Inflammatory macrophage treated with lipopolysaccharide for 1 hour (primary cell): ENCODE measurements around the gene BCL6B.
"Not testable (repeated sequence)": the region's sequence is repeated elsewhere in the genome, so short reads cannot be mapped to it uniquely, and the experiment has no call there.

Experiments used
- DNase-seq, 2 donors: peaks; one replicate each; pipeline ENCODE4 v3.0.0-alpha.2; 2020 to 2022

BCL6B gene

DNA sequence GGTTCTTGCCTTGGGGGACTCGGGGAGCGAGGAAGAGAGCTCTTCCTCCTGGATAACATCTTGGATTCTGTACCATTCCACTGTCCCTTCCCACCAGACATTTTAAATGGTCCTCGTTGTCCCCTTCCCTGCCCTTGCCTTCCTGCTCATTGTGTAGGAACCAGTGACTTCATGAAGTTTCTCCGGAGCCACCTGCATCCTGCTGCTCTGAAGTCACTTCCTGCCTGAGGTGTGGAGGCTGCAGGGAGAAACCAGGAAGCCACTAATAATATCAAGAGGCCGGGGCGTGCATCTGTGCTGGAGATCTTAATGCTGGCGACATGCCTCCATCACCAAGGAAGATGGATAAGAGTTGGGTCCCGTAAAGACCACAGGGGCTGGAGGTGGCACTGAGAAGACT is 6.8 kb downstream of the BCL6B start:
- DNase-seq = peak in 1 of 2 donors; percentile 63

DNA sequence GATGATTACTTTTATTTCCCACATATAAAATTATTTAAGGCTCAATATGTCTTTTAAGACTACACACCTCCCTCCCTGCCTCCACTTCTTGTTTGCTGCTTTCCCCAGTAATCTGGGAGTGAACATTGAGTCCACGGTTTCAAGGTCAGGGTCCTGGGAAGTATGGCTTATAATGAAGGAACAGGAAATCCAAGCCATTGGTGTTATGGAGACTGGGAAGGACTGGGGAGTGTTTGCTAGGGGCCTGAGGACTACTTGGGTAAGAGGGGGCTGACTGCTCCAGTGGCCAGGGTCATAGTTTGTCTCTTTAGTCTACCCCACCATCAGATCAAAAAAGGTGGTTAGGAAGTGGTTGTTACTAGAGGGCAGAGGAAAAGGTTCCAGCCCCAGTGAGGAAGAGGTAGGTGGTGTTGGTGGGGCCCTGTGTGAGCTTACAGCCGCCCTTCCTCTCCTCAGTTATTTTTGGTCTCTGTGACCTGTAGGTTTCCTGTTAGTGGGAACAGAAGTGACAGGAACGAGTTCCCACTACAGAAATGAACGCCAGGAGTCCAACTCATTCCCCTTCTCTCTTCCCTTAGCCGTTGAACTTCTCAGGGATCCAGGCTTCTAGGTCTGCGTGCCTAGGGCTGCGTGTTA is 12.2 kb downstream of the BCL6B start:
- no peak for DNase-seq

DNA sequence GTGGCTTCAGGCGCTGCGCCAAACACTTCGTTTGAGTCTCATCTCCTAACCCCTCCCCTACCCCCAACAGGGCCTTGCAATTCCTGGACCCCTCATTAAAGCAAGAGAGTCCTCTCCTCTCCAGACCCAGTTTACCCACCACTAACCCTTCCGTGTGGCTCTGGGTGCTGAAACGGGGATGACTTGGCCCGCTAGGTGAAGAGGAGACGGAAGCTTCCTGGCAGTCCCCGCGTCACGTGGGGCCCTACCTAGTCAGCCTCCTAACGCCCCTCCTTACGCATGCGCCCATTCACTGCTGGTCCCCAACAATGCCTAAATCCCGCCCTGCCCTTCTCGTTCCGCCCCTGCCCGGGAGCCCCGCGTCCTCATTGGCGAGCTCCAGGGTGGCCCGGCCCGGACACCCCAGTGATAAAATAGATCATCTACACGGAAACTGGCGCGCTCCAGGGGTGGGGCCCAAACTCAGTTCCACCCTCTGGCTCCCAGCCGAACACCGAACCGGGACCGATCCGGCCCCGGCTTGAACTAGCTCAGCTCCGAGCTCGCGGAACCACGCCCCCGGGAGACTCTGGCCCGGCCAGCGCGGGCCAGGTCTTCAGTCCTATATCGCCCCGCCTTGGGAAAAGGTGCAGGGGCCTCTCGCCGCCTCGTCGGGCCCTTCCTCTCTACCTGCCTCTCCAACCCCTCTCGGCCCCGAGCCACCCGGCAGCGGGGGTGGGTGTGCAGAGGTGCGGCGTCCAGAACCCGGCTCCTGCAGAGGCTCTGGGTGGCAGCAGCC is 12.9 kb downstream of the BCL6B start, which contains the start of gene SLC16A13:
Gene SLC16A13, plus strand, starts transcription at position 425 of the 778 bp plus-strand sequence. CDS start 368 bp downstream, outside the sequence.
- DNase-seq = peak; percentile 96 to 97

DNA sequence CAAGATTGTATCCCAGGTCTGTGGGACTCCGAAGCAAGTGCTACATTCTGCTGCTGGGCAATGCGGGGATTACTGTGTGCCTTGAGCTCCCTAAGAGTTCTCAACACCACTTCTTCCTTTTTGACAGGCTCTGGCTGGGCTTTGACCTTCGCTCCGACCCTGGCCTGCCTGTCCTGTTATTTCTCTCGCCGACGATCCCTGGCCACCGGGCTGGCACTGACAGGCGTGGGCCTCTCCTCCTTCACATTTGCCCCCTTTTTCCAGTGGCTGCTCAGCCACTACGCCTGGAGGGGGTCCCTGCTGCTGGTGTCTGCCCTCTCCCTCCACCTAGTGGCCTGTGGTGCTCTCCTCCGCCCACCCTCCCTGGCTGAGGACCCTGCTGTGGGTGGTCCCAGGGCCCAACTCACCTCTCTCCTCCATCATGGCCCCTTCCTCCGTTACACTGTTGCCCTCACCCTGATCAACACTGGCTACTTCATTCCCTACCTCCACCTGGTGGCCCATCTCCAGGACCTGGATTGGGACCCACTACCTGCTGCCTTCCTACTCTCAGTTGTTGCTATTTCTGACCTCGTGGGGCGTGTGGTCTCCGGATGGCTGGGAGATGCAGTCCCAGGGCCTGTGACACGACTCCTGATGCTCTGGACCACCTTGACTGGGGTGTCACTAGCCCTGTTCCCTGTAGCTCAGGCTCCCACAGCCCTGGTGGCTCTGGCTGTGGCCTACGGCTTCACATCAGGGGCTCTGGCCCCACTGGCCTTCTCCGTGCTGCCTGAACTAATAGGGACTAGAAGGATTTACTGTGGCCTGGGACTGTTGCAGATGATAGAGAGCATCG is 15.4 kb downstream of the BCL6B start:
- DNase-seq = no peak

DNA sequence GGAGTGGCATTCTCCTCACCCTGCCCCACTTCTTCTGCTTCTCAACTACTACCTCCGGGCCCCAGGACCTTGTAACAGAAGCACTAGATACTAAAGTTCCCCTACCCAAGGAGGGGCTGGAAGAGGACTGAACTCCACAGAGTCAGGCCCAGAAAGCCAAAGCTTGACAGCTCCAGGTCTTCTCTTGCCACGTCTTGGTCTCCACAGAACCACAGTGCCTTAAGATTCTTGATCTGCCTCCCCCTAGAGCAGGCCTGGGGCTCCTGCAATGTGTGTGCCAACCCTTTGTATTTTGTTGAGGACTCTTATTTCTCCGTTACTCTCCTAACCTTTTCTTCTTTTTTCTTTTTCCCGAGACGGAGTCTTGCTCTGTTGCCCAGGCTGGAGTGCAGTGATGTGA is 17.0 kb downstream of the BCL6B start:
- DNase-seq = no peak

DNA sequence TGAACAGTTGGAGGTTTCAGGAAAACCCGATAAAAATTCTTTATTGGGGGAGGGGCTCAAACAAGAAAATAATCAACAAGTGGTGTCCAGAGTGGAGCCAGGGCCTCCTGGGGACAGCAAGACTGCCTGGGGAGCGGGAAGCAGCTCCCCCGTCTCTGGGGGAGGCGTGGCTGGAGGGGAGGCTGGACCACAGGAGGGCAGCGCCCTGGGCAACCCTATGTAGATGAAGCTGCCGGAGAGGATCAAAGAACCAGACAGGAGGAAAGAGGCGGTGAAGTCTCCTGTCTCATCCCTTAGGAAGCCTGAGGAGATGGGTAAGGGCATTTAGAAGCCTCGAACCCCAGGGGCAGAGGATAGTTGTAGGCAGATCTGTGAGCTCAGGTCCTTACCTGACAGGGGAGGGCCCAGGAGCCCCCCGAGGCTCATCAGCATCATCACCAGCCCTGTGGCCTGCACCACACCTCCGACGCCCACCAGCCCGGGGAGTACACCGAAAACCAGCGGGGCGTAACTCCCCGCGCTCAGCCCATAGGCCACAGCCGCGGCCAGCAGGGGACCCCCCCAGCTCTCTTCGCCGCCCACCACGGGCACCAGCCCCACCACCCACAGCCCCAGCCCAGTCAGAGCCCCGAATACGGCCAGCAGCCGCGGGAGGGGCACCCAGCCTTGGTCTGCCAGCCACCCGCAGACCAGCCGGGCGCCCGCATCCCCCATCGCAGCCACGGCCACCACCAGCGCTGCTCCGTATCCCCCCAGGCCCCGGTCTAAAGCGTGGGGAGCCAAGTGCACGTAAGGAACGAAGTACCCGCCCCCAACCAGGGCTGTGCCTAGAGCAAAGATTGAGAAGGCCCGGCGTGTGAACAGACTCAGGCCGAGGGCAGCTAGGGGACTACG is 19.0 kb downstream of the BCL6B start:
- no peak for DNase-seq

DNA sequence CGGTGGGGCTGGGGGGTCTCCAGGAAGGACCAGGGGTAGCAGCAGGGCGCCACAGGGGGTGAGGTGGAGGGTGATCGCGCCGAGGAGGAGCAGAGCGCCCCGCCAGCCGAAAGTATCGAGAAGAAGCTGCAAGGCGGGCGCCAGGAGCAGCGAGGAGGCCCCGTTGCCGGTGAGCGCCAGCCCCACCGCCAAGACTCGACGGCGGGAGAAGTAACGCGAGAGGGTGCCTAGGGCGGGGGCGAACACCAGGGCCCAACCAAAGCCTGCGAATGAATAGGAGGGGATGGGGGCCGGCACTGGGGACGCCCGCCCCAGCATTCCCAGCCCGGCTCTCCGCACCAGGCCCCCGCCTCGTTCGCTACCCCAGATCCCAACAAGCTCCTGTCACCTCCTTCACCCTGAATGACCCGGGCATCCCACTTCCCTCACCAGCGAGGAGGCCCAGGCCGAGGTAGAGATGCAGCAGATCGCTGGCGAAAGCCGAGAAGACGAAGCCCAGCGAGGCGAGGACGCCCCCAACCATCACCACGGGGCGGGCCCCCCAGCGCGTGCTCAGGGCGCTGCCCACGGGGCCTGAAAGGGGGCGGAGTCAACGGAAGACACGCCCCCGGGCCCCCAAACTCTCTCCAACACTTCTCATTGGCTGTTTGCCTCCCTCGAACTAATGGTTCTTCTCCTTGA is 19.8 kb downstream of the BCL6B start:
- no peak for DNase-seq

DNA sequence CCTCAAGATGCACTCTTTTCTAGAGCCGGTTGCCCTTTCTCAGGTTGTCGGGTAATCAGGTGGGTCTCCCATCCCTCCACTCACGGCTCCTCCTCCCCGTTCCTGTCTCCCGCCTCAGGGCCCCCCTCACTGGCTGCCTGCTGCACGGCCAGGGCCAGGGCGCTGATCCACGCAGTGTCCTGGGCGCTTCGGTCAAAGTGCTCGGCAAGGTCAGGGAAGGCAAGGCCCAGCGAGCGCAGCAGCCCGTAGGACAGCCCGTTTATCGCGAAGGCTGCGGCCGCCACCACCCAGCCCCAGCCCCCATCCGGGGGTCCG is 20.3 kb downstream of the BCL6B start:
- no peak for DNase-seq

DNA sequence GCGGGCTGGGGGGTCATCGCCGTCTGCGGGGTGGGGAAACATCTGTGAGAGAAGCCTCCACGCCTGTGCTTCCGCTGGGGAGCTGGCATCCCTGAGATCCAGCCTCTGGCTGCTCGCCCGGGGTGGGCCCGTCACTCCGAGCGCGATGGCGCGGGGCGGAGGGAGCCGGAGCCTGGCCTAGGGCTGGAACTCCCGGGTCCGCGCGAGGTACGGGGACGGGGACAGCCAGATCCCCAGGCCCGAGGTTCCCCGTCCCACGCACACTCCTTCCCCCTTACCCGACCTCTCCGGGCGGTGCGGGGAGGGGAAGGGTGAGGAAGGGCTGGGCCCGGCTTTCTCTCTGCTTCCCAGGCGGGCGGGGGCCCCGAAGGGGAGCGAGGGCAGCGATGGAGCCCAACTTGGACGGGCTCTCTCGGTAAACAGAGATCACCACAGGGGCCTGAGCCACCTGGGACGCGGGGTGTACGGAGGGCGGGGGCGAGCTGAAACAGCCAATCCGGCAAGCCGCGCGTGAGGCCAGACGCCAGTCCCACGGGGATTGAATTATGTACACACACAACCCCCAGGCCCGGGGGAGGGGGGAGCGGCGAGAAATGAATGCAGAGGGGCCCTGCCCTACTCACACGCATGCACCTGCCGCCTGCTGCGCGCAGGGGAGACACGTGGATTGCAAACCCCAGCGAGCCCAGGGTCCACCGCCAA is 20.8 kb downstream of the BCL6B start, which contains the start of gene SLC16A11:
Gene SLC16A11, minus strand, starts transcription at position 596 of the 702 bp plus-strand sequence. Its CDS starts 579 bp downstream, at position 17.
- DNase-seq = no peak

DNA sequence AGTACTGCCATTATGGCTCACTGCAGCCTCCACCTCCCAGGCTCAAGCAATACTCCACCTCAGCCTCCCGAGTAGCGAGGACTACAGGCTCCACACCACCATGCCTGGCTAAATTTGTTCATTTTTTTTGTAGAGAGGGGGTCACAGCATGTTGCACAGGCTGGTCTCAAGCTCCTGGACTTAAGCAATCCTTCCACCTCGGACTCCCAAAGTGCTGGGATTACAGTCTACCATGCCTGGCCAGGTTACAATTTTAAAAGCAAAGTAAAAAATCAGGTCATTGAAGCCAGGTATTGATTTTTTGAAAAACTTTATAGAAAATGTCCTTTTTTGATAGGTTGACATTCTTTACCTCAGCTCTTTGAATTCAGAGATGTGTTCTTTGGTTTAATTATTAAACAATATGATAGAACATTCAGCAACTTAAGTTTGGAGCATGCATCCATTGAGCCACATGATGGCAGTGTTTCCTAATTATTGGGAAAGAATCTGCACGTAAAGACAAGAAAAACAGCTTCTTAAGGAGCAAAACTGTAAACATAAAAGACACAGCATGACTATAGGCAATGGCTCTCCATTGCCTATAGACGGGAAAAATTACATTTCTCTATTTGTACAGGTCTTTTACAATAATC is 22.8 kb downstream of the BCL6B start:
- DNase-seq = peak; percentile 56 to 91

DNA sequence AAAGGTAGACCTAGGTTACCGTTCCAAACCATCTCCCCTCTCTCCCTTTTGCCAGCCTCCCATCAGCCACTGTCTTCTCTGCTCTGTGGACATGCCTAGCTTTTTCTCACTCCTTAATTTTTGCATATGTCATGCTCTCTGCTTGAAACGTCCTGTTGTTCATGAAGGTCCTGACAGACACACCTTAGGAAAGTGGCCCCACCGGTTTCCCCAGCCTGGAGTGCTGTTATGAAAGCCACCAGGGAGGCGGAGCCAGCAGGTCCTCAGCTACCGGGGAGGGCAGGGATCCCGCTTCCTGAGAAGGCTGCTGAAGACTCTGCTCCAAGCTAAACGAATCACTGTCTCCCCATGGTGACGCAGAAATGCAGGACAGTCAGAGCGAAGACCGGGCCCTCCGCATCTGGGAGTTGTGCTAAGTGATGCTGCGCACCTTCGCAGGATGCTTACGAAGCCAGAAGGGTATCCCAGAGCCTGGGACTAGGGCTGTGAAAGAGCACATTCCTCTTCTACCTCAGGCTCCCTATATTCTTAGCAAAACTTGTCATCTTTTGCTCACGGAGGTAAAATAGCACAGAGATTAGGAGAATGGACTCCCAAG is 23.4 kb downstream of the BCL6B start:
- no peak for DNase-seq

DNA sequence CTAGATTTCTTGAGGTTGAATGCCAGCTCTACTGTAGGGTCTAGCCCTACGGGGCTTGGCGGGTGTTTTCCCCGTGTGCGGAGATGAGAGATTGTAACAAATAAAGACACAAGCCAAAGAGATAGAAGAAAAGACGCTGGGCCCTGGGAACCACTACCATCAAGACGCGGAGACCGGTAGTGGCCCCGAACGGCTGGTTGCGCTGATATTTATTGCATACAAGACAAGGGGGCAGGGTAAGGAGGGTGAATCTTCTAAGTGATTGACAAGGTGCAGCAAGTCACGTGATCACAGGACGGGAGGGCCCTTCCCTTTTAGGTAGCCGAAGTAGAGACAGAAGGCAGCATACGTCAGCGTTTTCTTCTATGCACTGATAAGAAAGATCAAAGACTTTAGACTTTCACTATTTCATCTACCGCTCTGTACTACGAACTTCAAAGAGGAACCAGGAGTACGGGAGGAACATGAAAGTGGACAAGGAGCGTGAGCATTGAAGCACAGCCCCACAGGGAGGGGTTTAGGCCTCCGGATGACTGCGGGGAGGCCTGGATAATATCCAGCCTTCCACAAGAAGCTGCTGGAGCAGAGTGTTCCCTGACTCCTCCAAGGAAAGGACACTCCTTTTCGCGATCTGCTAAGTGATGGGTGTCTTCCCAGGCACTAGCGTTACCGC is 24.0 kb downstream of the BCL6B start:
- DNase-seq = not testable (repeated sequence)

DNA sequence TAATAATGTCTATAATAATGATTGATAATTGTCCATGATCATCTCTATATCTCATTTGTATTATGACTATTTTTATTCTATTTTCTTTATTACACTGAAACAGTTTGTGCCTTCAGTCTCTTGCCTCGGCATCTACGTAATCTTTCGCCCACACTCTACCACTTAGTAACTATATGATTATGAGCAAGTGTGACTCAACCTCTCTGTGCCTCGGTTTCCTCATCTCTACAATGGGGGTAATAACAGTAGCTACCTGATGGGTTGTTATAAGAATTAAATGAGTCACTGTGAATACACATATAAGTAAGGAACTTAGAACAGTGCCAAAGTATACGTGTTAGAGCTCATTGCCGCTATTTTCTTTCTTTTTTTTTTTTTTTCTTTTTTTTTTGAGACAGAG is 24.7 kb downstream of the BCL6B start:
- no peak for DNase-seq

DNA sequence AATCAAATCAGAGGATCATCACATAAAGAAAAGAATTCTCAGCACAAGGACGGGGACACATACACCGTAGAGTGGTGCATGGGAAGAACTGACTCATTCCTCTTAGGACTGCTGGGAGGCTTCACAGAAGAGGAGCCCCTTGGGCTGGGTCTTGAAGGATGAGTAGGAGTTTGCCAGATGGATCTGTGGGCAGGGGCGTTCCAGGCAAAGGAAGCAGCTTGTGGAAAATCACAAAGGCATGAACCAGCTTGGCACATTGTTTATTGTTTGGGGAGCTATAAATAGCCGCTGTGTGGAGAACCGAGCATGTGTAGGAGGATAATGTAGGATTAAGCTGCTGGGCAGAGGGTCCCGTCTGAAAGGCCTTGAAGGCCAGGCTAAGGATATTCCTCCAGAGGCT is 26.1 kb downstream of the BCL6B start:
- DNase-seq = no peak

DNA sequence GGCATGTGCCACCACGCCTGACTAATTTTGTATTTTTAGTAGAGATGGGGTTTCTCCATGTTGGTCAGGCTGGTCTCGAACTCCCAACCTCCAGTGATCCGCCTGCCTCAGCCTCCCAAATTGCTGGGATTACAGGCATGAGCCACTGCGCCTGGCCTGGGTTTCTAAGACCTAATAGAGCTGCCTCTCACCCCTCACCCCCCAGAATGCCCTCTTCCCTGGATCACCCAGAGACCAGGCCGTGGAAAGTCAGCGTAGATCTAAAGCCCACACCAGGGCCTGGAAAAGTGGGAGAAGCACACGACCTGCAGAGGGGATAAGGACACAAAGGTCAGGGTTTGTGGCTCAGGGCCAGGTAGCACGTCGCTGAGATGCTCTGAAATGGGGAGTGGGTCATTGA is 27.7 kb downstream of the BCL6B start:
- not testable (repeated sequence) for DNase-seq

DNA sequence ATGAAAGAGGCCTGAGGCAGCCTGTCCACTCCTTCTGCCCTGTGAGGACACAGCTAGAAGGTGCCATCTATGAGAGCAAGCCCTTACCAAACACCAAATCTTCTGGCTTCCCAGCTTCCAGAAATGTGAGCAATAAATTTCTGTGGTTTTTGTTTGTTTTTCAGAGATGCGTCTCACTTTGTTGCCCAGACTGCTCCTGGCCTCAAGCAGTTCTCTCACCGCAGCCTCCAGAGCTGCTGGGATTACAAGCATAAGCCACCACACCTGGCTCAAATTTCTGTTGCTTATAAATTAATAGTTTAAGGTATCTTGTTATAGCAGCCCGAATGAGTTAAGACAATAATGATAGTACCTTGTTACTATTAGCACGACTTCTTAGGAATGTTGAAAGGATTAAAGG is 33.5 kb downstream of the BCL6B start:
- DNase-seq = no peak

DNA sequence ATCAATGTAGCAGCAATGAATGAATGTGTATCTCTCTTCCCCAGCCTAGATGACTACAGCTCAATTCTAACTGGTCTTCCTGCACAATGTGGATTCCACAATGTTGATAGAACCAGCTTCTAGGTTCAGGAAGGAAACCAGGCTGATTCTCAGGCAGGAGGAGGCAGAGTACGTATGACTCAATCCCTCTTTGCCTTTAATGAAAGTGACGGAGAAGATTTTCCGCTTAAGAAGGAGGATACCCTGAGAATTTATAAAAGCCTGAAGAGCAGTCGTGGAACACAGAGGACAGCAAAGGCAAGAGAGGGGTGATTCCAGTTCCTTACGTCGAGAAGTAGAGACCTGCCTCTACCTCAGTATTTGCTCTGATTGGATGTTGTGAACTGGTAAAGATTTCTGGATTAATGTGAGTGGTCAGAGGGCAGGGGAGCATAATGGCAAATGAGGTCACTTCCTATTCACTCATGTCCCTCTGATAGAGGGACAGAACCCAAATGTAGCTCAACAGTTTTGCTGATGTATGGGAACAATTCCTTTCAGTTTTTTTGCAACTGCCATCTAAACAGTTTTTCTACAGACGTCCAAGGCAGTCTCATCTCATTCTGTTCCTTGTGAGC is 36.1 kb downstream of the BCL6B start:
- no peak for DNase-seq

DNA sequence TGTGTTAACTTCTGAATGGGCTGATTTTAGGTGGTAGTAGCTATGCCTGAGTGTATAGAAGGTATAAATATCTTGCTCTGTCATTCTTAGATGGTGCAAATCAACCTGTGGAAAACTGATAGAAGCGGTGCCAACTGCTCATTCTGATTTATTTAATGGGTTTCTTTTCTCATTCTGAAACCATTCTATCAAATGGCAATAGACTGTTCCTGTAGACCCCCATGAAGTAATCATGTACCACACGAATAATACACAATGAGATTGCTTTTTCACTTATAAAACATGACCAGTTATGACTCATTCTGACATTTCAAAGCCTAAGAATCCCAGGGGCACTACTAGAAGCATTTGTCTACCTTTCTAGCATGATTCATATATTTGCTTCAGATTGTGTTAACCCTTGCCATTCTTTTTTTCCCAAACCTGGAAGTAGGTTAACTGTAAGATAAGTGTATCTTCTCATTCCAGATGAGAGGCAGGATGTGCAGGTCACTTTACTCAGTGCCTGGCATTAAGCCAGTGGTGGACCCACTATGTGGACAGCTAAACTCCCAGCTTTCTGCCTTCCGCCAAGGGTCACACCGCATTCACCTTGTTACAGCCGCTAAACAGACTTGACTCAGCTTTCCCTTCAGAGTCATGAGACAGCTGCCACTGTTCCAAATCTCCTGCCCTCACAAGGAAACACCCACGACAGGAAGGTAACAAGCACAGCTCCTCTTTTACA is 37.5 kb downstream of the BCL6B start:
- peak in 1 of 2 donors; percentile 31 for DNase-seq
